SHP77 (cell line): ENCODE data around the gene B3GNT3.

Experiments
- DNase-seq, 2 experiments: peaks; one replicate each; lab custom pipeline; 2025; lab: John Stamatoyannopoulos, UW

B3GNT3 gene

GRCh38 chr19:17860993-17861360, 66.0 kb downstream of the B3GNT3 start:
- DNase-seq = no peak

GRCh38 chr19:17861542-17862402, 66.8 kb downstream of the B3GNT3 start:
- no peak for DNase-seq

- no peak for DNase-seq
Measured at GRCh38 chr19:17862711-17863519, 68.0 kb downstream of the B3GNT3 start.
